Smooth muscle cell of the brain vasculature (primary cell): ENCODE measurements around the gene RUFY1.

Experiments
- DNase-seq: peaks from one replicate; pipeline ENCODE4 v3.0.0-alpha.2; 2012; ENCODE audit warnings: low read depth, low spot score

The RUFY1 gene

GRCh38 chr5:179603308-179603707 is 53.0 kb downstream of the RUFY1 start:
- DNase-seq: no peak

- no peak for DNase-seq
These were observed 54.9 kb downstream of the RUFY1 start for GRCh38 chr5:179605026-179605833.

GRCh38 chr5:179606071-179606909 is 55.9 kb downstream of the RUFY1 start:
- no peak for DNase-seq

DNA sequence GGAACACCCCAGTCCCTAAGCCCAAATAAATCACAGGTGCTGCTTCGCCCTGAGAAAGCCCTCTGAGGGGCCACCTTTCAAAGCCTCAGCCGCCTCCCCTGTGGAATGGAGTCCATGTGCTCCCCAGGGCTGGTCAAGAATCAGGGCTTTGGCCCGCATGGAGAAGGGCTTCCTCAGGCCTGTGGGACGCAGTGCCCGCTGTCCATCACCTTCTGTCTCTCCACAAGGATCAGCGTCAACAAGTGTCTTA is 56.5 kb downstream of the RUFY1 start:
- DNase-seq: no peak

GRCh38 chr5:179607160-179607931 is 57.0 kb downstream of the RUFY1 start:
- no peak for DNase-seq

DNA sequence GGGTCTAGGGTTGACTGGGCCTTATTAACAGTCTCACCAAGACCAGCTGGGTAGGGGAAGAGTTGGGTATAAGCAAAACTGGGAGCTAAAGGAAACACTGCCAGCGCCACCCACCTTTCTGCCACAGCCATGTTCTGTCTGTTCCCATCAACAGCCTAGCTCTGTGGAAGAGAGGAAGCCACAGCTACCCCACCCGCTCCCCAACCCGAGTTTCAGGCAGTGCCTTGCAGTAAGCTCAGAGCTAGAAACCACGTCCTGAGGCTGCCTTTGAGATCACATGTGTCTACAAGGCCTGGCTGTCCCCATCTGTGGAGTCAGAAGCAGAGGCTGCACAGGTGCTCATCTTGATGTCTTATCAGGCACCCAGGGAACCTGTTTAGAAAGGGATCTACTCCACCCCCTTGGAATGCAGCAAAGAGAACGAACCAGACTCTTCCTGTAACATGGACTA is 57.8 kb downstream of the RUFY1 start:
- no peak for DNase-seq

GRCh38 chr5:179609834-179610108 is 59.4 kb downstream of the RUFY1 start:
- DNase-seq: no peak

DNA sequence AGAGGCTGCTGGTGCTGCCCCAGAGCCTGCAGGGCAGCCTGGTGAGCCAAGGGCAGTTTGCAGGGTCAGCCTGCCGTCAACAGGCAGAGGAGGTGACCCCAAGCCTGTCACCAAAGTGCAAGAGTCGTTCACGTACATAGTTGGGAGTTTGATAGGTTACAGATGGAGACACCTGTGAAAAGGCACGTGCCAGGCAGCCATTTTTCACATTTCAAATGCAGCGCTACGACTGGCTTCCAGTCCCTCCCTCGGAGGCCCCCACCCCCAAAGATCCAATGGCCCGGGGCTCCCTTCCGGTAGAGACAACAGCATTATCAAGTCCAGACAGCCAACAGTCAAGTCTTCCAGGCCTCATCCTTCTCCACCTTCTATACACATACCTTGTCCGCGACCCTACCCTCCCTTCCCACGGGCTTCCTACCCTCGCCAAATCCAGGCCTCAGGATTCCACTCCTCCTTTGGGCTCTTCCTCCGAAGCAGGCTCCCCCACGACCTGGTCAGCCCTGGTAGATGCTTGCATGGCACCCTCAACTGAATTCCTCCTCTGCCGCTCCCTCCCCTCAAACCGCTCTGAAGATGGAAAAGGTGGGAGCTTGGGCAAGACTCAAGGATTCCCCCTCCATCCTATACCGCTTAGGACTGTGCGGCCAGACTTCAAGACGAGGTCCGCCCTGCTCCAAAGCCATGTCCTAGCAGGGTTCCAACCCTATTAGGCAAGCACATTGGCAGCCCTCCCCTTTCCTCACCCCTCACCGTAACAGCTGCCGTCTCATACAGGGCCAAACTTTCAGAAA is 60.0 kb downstream of the RUFY1 start:
- no peak for DNase-seq

GRCh38 chr5:179610903-179611265 is 60.5 kb downstream of the RUFY1 start:
- no peak for DNase-seq

DNA sequence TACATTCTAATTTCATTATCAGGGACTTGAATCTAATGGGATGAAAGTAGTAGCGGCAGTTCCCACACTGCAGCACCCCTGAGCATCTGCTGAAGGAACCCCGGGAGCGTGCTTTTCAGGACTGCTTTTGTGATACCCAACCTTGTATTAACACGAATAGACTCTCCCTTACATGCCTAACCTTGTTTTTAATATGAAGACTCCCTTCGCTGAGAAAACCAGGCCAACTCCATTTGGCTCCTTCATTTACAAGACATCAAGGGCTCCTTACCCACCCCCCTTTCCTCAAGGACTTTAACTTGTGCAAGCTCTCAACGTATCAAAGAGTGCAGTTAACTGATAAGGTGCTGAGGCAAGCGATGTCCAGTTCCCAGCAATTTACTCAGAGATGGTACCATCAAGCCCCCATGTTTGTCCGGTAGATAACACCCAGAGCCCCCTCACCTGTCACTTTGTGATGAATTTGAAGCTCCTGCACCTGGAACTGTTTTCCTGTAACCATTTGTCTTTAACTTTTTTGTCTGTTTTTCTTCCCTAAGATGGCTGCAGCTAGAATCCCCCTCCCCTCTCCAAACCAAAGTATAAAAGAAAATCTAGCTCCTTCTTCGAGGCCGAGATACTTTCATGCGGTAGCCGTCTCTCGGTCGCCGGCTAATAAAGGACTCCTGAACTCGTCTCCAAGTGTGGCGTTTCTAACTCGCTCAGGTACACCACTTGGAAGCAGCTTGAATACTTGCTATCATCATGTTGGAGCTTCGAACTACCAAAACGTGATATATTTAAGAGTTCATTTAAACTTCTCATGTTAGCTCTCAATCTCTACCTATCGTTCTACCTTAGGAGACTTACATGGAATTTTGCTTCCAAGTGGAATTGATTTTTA is 62.5 kb downstream of the RUFY1 start:
- no peak for DNase-seq

DNA sequence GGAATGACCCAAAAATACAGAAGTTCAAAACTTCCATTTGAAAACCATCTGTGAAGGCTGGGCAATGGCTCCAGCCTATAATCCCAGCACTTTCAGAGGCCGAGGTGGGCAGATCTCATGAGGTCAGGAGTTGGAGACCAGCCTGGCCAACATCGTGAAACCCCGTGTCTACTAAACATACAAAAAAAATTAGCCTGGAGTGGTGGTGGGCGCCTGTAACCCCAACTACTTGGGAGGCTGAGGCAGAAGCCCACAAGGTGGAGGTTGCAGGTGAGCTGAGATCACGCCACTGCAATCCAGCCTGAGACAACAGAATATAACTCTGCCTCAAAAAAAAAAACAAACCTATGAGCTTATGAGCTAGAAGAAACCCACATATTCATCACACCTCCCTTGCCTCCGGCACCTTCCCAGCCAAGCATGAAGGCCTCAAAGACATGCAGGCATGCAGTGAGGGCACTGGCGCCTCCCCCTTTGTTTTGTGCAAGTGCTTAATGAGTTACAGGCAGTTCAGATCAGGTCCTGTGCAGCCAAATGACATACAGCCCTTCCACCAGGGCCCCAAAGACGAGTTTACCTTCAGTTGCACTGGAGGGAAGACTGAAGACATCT is 63.2 kb downstream of the RUFY1 start:
- no peak for DNase-seq

- no peak for DNase-seq
These were observed 64.4 kb downstream of the RUFY1 start for GRCh38 chr5:179614745-179615144.

DNA sequence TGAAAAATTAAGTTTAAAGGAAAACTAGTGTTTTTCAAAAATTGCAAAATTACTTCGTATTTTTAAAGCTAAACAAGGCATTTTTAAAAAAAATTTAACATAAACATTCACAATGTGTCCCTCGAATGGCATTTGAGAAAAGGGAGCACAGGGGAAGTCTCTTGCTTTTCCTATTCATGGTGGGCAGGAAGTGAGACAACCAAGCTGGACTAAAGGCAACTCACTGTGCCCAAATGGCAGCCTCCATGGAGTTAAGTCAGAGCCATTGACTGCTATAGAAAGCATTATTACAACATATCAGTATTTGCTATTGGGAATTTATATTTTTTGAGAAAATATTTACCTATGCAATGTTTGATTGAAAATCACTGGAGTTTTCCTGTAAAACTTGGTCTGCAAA is 64.8 kb downstream of the RUFY1 start:
- DNase-seq: no peak

GRCh38 chr5:179616002-179616594 is 65.7 kb downstream of the RUFY1 start:
- DNase-seq: no peak

- DNase-seq: no peak
These were observed 67.6 kb downstream of the RUFY1 start for GRCh38 chr5:179617930-179618329.

GRCh38 chr5:179618923-179619554 is 68.7 kb downstream of the RUFY1 start:
- no peak for DNase-seq

- DNase-seq: no peak
These were observed 69.4 kb downstream of the RUFY1 start for GRCh38 chr5:179619776-179620175.

- DNase-seq: no peak
These were observed 69.9 kb downstream of the RUFY1 start for GRCh38 chr5:179620293-179620692.

- no peak for DNase-seq
These were observed 70.5 kb downstream of the RUFY1 start for GRCh38 chr5:179620703-179621350.
